RWPE2 (cell line): ENCODE measurements around the gene KASH5.

Experiments
- ATAC-seq: fragments of 200-7000 bp; cut with Tn5 transposase; 3 replicates; pipeline ENCODE4 v1.9.1; 2021; ENCODE audit warnings: low read depth
- DNase-seq: peaks from one replicate; pipeline ENCODE4 v3.0.0-alpha.2; 2020; ENCODE audit warnings: low spot score
- H3K27ac ChIP-seq: fragments of 450-650 bp; 2 replicates; pipeline ENCODE4 v1.5.1; 2017; ENCODE audit warnings: mild to moderate bottlenecking; ENCODE audit not compliant: poor library complexity, severe bottlenecking
- H3K27me3 ChIP-seq: fragments of 250-450 bp; sonication (Bioruptor Pico); 2 replicates; pipeline ENCODE4 v1.5.1; 2021; ENCODE audit warnings: mild to moderate bottlenecking, moderate library complexity; ENCODE audit not compliant: insufficient read depth, poor library complexity, severe bottlenecking
- H3K36me3 ChIP-seq: fragments of 250-450 bp; sonication (Bioruptor Pico); 2 replicates; pipeline ENCODE4 v1.5.1; 2020; ENCODE audit warnings: low read depth, mild to moderate bottlenecking, moderate library complexity
- H3K4me1 ChIP-seq: fragments of 250-450 bp; sonication (Bioruptor Pico); 2 replicates; pipeline ENCODE4 v1.5.1; 2021; ENCODE audit warnings: mild to moderate bottlenecking, moderate library complexity; ENCODE audit not compliant: insufficient read depth, poor library complexity, severe bottlenecking
- H3K4me3 ChIP-seq: fragments of 250-450 bp; sonication (Bioruptor Pico); 2 replicates; pipeline ENCODE4 v1.5.1; 2021; ENCODE audit warnings: mild to moderate bottlenecking, moderate library complexity; ENCODE audit not compliant: severe bottlenecking
- H3K9me3 ChIP-seq: fragments of 250-450 bp; sonication (Bioruptor Pico); 2 replicates; pipeline ENCODE4 v1.5.1; 2021; ENCODE audit warnings: mild to moderate bottlenecking, moderate library complexity; ENCODE audit not compliant: severe bottlenecking
- CTCF ChIP-seq: fragments of 450-650 bp; IDR thresholded peaks from one replicate; pipeline ENCODE4 v1.5.1; 2017; ENCODE audit warnings: mild to moderate bottlenecking, moderate library complexity; ENCODE audit not compliant: poor library complexity, severe bottlenecking

The KASH5 gene

GRCh38 chr19:49423071-49423984 lies 35.3 kb downstream of the KASH5 start, which contains the start of gene PTH2:
Gene PTH2 (minus strand): TSS chr19:49423441. CDS start chr19:49423339, 102 bp downstream.
- TF ChIP-seq CTCF: no peak
- H3K27ac ChIP-seq: no peak within 1 kb of the TSS
- no peak within 1 kb of the TSS for H3K4me3 ChIP-seq
- H3K9me3 ChIP-seq: no peaks in the 10 kb centered on the region
- no peaks in the 10 kb centered on the region for H3K36me3 ChIP-seq
- ATAC-seq: no peak
- peaks cover 96% of the 10 kb centered on the region for H3K27me3 ChIP-seq
- peak; percentile 34 for DNase-seq
- H3K4me1 ChIP-seq: no peaks in the 10 kb centered on the region

- H3K36me3 ChIP-seq: no peaks in the 10 kb centered on the region
- no peak for TF ChIP-seq CTCF
- H3K4me1 ChIP-seq: no peaks in the 10 kb centered on the region
- no peaks in the 10 kb centered on the region for H3K9me3 ChIP-seq
- ATAC-seq: no peak
- H3K27me3 ChIP-seq: peaks cover 96% of the 10 kb centered on the region
- H3K27ac ChIP-seq: no peak overlapping the region
- DNase-seq: no peak
- no peak overlapping the region for H3K4me3 ChIP-seq
These were observed 35.9 kb downstream of the KASH5 start for GRCh38 chr19:49423985-49424303.

GRCh38 chr19:49425178-49425577 lies 37.1 kb downstream of the KASH5 start, which contains the start of gene GFY:
Gene GFY (plus strand): TSS chr19:49425388. CDS start chr19:49426431, 1,043 bp downstream.
- Histone ChIP-seq H3K27ac (no peak within 1 kb of the TSS), H3K9me3 (no peaks in the 10 kb centered on the region), H3K4me3 (no peak within 1 kb of the TSS), H3K36me3 (no peaks in the 10 kb centered on the region), H3K4me1 (no peaks in the 10 kb centered on the region), H3K27me3 (peaks cover 94% of the 10 kb centered on the region)
- ATAC-seq (no peak), DNase-seq (no peak)
- no peak for TF ChIP-seq CTCF

GRCh38 chr19:49425922-49426592 lies 38.0 kb downstream of the KASH5 start:
- H3K4me3 ChIP-seq: no peak overlapping the region
- ATAC-seq (peak; percentile 28; the same call in 2 of the 3 replicates), DNase-seq (no peak)
- no peak overlapping the region for H3K27ac ChIP-seq
- TF ChIP-seq CTCF: no peak
- H3K27me3 ChIP-seq: peaks cover 92% of the 10 kb centered on the region
- no peaks in the 10 kb centered on the region for H3K9me3 ChIP-seq
- H3K4me1 ChIP-seq: no peaks in the 10 kb centered on the region
- no peaks in the 10 kb centered on the region for H3K36me3 ChIP-seq

GRCh38 chr19:49427339-49427738 lies 39.3 kb downstream of the KASH5 start:
- H3K4me3 ChIP-seq: no peak overlapping the region
- no peaks in the 10 kb centered on the region for H3K36me3 ChIP-seq
- DNase-seq (no peak), ATAC-seq (no peak)
- no peak overlapping the region for H3K27ac ChIP-seq
- TF ChIP-seq CTCF: no peak
- H3K27me3 ChIP-seq: peaks cover 93% of the 10 kb centered on the region
- H3K4me1 ChIP-seq: no peaks in the 10 kb centered on the region
- no peaks in the 10 kb centered on the region for H3K9me3 ChIP-seq
